Measurements from ENCODE around the gene ACTG2. TPM values are rescaled to one million over a fixed set of nuclear protein-coding genes. Genes with fewer than 3 reads are reported as not detected.

ACTG2 gene
- polyA plus RNA-seq, 3 donors, result not detected

DNA sequence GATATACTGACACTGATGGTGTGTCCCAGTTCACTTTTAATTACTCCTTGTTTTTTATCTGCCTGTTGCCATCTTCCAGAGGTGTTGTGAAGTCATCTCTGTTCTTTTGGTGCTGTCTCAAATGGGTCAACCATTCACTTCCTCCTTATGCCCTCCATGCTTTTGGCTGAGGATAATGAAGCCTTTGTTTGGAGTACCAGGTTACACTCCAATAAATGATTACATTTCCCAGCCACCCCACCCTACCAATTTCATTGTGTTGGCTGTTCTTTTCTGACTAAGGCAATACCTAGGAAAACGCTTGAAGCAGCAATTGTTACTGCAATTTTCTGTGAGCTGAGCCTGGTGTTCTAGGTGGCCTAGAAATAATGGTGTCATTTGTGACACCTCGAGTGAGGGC, 29.8 kb upstream of the ACTG2 start:
- H3K27me3 ChIP-seq (ENCODE audit: control insufficient read depth in 2 of 2, insufficient read depth in 2 of 2, low read length in 2 of 2), result no peaks in the 10 kb centered on the region
- peaks cover 76 to 83% of the 10 kb centered on the region in 2 donors for H3K36me3 Mint-ChIP-seq
- no peak for DNase-seq
- H3K4me1 Mint-ChIP-seq, result no peaks in the 10 kb centered on the region
- no peaks in the 10 kb centered on the region for H4K20me1 ChIP-seq (ENCODE audit: insufficient read depth, low read length)
- intact Hi-C loops (cut with micrococcal nuclease), result no loop called here
- no peaks in the 10 kb centered on the region for H3K9me3 Mint-ChIP-seq
- H3K9me3 ChIP-seq (replicated peaks in 1 of 2; ENCODE audit: control insufficient read depth in 1 of 2, insufficient read depth in 1 of 2, low read length in 2 of 2), result no peaks in the 10 kb centered on the region
- no peak overlapping the region for H3K27ac Mint-ChIP-seq
- no peak overlapping the region for H3K4me3 Mint-ChIP-seq
- no peaks in the 10 kb centered on the region for H3K4me1 ChIP-seq (ENCODE audit: control insufficient read depth in 1 of 2, insufficient read depth in 2 of 2, low read length in 2 of 2)
- no peaks in the 10 kb centered on the region for H3K27me3 Mint-ChIP-seq (ENCODE audit: low read depth in 3 of 3)
- no peak overlapping the region for H3K27ac ChIP-seq (ENCODE audit: low read depth in 1 of 2, low read length in 2 of 2)
- no peaks in the 10 kb centered on the region for H3K79me2 ChIP-seq (ENCODE audit: insufficient read depth, low read length)
- peaks cover 73 to 87% of the 10 kb centered on the region in 2 donors for H3K36me3 ChIP-seq (replicated peaks in 1 of 2; ENCODE audit: control insufficient read depth in 1 of 2, insufficient read depth in 2 of 2, low read length in 2 of 2)
- H3K4me2 ChIP-seq (replicated peaks; ENCODE audit: extremely low read depth, low read length, poor library complexity, severe bottlenecking), result no peak overlapping the region
- 100% methylated on average over 2 of the region's 2 CpGs for WGBS (ENCODE audit: insufficient coverage)
- no peak overlapping the region for H3K4me3 ChIP-seq (replicated peaks in 1 of 3; ENCODE audit: low read depth in 2 of 3, low read length in 3 of 3)
- TF ChIP-seq, protein P1, sequence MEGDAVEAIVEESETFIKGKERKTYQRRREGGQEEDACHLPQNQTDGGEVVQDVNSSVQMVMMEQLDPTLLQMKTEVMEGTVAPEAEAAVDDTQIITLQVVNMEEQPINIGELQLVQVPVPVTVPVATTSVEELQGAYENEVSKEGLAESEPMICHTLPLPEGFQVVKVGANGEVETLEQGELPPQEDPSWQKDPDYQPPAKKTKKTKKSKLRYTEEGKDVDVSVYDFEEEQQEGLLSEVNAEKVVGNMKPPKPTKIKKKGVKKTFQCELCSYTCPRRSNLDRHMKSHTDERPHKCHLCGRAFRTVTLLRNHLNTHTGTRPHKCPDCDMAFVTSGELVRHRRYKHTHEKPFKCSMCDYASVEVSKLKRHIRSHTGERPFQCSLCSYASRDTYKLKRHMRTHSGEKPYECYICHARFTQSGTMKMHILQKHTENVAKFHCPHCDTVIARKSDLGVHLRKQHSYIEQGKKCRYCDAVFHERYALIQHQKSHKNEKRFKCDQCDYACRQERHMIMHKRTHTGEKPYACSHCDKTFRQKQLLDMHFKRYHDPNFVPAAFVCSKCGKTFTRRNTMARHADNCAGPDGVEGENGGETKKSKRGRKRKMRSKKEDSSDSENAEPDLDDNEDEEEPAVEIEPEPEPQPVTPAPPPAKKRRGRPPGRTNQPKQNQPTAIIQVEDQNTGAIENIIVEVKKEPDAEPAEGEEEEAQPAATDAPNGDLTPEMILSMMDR (IDR thresholded peaks at IDR 0.05), result no peak
- H2AFZ ChIP-seq (ENCODE audit: insufficient read depth, low read depth, low read length, poor library complexity, severe bottlenecking), result no peak overlapping the region
- H3K9ac ChIP-seq (ENCODE audit: insufficient read depth, low read length, poor library complexity, severe bottlenecking), result no peak overlapping the region

DNA sequence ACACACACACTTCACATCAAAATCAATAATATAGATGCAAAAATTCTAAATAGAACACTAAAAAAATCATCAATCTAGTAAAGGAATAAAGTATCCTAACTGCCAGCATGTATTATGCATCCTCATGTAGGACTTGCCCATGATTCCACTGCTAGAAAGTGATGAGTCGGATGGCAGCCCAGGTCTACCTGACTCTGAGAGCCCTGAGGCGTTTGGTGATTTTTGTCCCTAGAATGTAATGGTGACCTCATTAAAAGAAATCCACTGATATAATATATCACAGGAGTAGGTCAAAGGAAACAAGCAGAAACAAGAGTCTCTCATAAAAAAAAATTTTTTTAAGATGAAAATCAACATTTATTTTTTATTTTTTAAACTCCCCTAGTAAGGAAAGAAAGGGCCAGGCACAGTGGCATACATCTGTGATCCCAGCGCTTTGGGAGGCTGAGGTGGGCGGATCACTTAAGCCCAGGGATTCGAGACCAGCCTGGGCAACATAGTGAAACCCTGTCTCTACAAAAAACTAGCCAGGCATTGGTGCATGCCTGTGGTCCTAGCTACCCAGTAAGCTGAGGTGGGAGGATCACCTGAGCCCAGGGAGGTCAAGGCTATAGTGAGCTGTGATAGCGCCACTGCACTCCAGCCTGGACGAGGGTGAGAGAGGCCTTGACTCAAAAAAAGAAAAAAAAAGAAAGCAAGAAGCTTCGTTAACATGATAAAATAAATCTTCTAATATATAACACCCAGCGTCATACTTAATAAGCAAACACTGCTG, 24.4 kb upstream of the ACTG2 start:
- Mint-ChIP-seq H3K27me3 (ENCODE audit: low read depth in 3 of 3) (no peaks in the 10 kb centered on the region), H3K9me3 (no peaks in the 10 kb centered on the region), H3K4me1 (no peaks in the 10 kb centered on the region), H3K36me3 (peaks cover 52 to 57% of the 10 kb centered on the region in 2 donors), H3K27ac (no peak overlapping the region), H3K4me3 (no peak overlapping the region)
- no peaks in the 10 kb centered on the region for H3K4me1 ChIP-seq (ENCODE audit: control insufficient read depth in 1 of 2, insufficient read depth in 2 of 2, low read length in 2 of 2)
- H3K27me3 ChIP-seq (ENCODE audit: control insufficient read depth in 2 of 2, insufficient read depth in 2 of 2, low read length in 2 of 2), result no peaks in the 10 kb centered on the region
- no peak overlapping the region for H3K9ac ChIP-seq (ENCODE audit: insufficient read depth, low read length, poor library complexity, severe bottlenecking)
- 96% methylated on average over 4 of the region's 9 CpGs for WGBS (ENCODE audit: insufficient coverage)
- intact Hi-C loops (cut with micrococcal nuclease), result no loop called here
- no peaks in the 10 kb centered on the region for H4K20me1 ChIP-seq (ENCODE audit: insufficient read depth, low read length)
- TF ChIP-seq, protein P1 (IDR thresholded peaks at IDR 0.05), result no peak
- peaks cover 33 to 45% of the 10 kb centered on the region in 2 donors for H3K36me3 ChIP-seq (replicated peaks in 1 of 2; ENCODE audit: control insufficient read depth in 1 of 2, insufficient read depth in 2 of 2, low read length in 2 of 2)
- no peaks in the 10 kb centered on the region for H3K9me3 ChIP-seq (replicated peaks in 1 of 2; ENCODE audit: control insufficient read depth in 1 of 2, insufficient read depth in 1 of 2, low read length in 2 of 2)
- no peak for DNase-seq
- H2AFZ ChIP-seq (ENCODE audit: insufficient read depth, low read depth, low read length, poor library complexity, severe bottlenecking), result no peak overlapping the region
- no peak overlapping the region for H3K4me3 ChIP-seq (replicated peaks in 1 of 3; ENCODE audit: low read depth in 2 of 3, low read length in 3 of 3)
- H3K79me2 ChIP-seq (ENCODE audit: insufficient read depth, low read length), result no peaks in the 10 kb centered on the region
- no peak overlapping the region for H3K4me2 ChIP-seq (replicated peaks; ENCODE audit: extremely low read depth, low read length, poor library complexity, severe bottlenecking)
- H3K27ac ChIP-seq (ENCODE audit: low read depth in 1 of 2, low read length in 2 of 2), result no peak overlapping the region

All from CD14-positive monocyte (primary cell).